Astrocyte of the hippocampus (primary cell): ENCODE measurements around the gene UBXN1.
"Not testable (repeated sequence)": the region's sequence is repeated elsewhere in the genome, so short reads cannot be mapped to it uniquely, and the experiment has no call there.

ENCODE experiments used
- DNase-seq: peaks from one replicate; pipeline ENCODE4 v3.0.0; 2011; ENCODE audit warnings: low read depth, low spot score

The UBXN1 gene

GRCh38 chr11:62673196-62673525 is 5.7 kb downstream of the UBXN1 start:
- DNase-seq, result no peak

GRCh38 chr11:62671608-62672389 is 7.1 kb downstream of the UBXN1 start, which contains the start of the genes LBHD1 and UQCC3:
LBHD1 (minus strand) TSS chr11:62672267; CDS start chr11:62670031, 2,236 bp downstream.
UQCC3 (plus strand) TSS chr11:62671673; CDS start chr11:62671746, 73 bp downstream.
- peak; percentile 92 for DNase-seq

GRCh38 chr11:62671236-62671607 is 7.7 kb downstream of the UBXN1 start:
- DNase-seq, result no peak

GRCh38 chr11:62669420-62670161 is 9.3 kb downstream of the UBXN1 start:
- no peak for DNase-seq

GRCh38 chr11:62667460-62667859 is 11.4 kb downstream of the UBXN1 start:
- DNase-seq, result no peak

GRCh38 chr11:62666259-62666926 is 12.5 kb downstream of the UBXN1 start:
- DNase-seq, result peak; percentile 17

GRCh38 chr11:62665599-62666258 is 13.1 kb downstream of the UBXN1 start:
- peak; percentile 84 for DNase-seq

- DNase-seq, result peak; percentile 98
Observed at GRCh38 chr11:62665075-62665598, 13.7 kb downstream of the UBXN1 start, which contains the start of the genes C11orf98 and CSKMT. C11orf98 (minus strand) TSS chr11:62665210; CDS start chr11:62665169, 41 bp downstream. CSKMT (plus strand) TSS chr11:62665312; CDS start chr11:62665880, 568 bp downstream.

GRCh38 chr11:62664405-62665074 is 14.3 kb downstream of the UBXN1 start:
- peak; percentile 74 for DNase-seq

GRCh38 chr11:62656796-62657429 is 22.0 kb downstream of the UBXN1 start:
- DNase-seq, result no peak

- no peak for DNase-seq
Observed at GRCh38 chr11:62654297-62654696, 24.6 kb downstream of the UBXN1 start.

GRCh38 chr11:62652161-62653006 is 26.5 kb downstream of the UBXN1 start:
- DNase-seq, result no peak

- not testable (repeated sequence) for DNase-seq
Observed at GRCh38 chr11:62650283-62650682, 28.6 kb downstream of the UBXN1 start.

- no peak for DNase-seq
Observed at GRCh38 chr11:62649486-62649885, 29.4 kb downstream of the UBXN1 start.

GRCh38 chr11:62648967-62649364 is 29.9 kb downstream of the UBXN1 start:
- no peak for DNase-seq

- DNase-seq, result no peak
Observed at GRCh38 chr11:62648185-62648966, 30.5 kb downstream of the UBXN1 start.

- DNase-seq, result no peak
Observed at GRCh38 chr11:62647609-62648005, 31.3 kb downstream of the UBXN1 start.

GRCh38 chr11:62646825-62647608 is 31.9 kb downstream of the UBXN1 start:
- no peak for DNase-seq
